ENCODE results near the gene DTWD2.

DTWD2 gene

GRCh38 chr5:118834710-118835109, 153.6 kb downstream of the DTWD2 start:
- H3K79me1 ChIP-seq (ENCODE audit: low read length), result no peaks in the 10 kb centered on the region
- no peak overlapping the region for H3K4ac ChIP-seq (ENCODE audit: low read depth, low read length)
- no peak overlapping the region for H2BK15ac ChIP-seq (replicated peaks; ENCODE audit: low read depth)
- no peak for DNase-seq
- no peak overlapping the region for H4K8ac ChIP-seq (ENCODE audit: low read depth, low read length)
- no peak overlapping the region for H3K9ac ChIP-seq (ENCODE audit: low read length)
- H3K18ac ChIP-seq (ENCODE audit: low read length), result no peak overlapping the region
- H3K27ac ChIP-seq (ENCODE audit: low read depth, low read length), result no peak overlapping the region
- no peak overlapping the region for H3K4me3 ChIP-seq (ENCODE audit: low read length)
- H3K56ac ChIP-seq (ENCODE audit: low read length), result no peak overlapping the region
- no peak overlapping the region for H4K5ac ChIP-seq (ENCODE audit: low read length)
- H3K79me2 ChIP-seq (ENCODE audit: control insufficient read depth, insufficient read depth, low read length), result no peaks in the 10 kb centered on the region
- H3K4me1 ChIP-seq (ENCODE audit: control insufficient read depth, low read depth, low read length), result no peaks in the 10 kb centered on the region
- no peak overlapping the region for H2AK5ac ChIP-seq (ENCODE audit: low read length)
- no peak overlapping the region for H2BK120ac ChIP-seq (ENCODE audit: low read depth, low read length)
- H3K36me3 ChIP-seq (ENCODE audit: control insufficient read depth, insufficient read depth, low read length), result no peaks in the 10 kb centered on the region
- no CpG with 5 or more reads among the region's 1 CpG for WGBS (ENCODE audit: extremely low coverage, insufficient coverage, low lambda C conversion rate)
- H2BK5ac ChIP-seq (ENCODE audit: low read length), result no peak overlapping the region
- H3K23ac ChIP-seq (ENCODE audit: low read length), result no peak overlapping the region
- H3K4me2 ChIP-seq (ENCODE audit: low read length), result no peak overlapping the region
- no peaks in the 10 kb centered on the region for H3K27me3 ChIP-seq (ENCODE audit: insufficient read depth, low read length, poor library complexity)

GRCh38 chr5:118832974-118833373, 155.4 kb downstream of the DTWD2 start:
- Histone ChIP-seq H3K79me1 (ENCODE audit: low read length) (no peaks in the 10 kb centered on the region), H2AK5ac (ENCODE audit: low read length) (no peak overlapping the region), H3K4me1 (ENCODE audit: control insufficient read depth, low read depth, low read length) (no peaks in the 10 kb centered on the region), H3K4me2 (ENCODE audit: low read length) (no peak overlapping the region), H3K4me3 (ENCODE audit: low read length) (no peak overlapping the region), H3K4ac (ENCODE audit: low read depth, low read length) (no peak overlapping the region), H4K8ac (ENCODE audit: low read depth, low read length) (no peak overlapping the region), H2BK15ac (replicated peaks; ENCODE audit: low read depth) (no peak overlapping the region), H3K18ac (ENCODE audit: low read length) (no peak overlapping the region), H3K79me2 (ENCODE audit: control insufficient read depth, insufficient read depth, low read length) (no peaks in the 10 kb centered on the region), H2BK120ac (ENCODE audit: low read depth, low read length) (no peak overlapping the region), H3K27me3 (ENCODE audit: insufficient read depth, low read length, poor library complexity) (no peaks in the 10 kb centered on the region), H3K56ac (ENCODE audit: low read length) (no peak overlapping the region), H3K27ac (ENCODE audit: low read depth, low read length) (no peak overlapping the region), H4K5ac (ENCODE audit: low read length) (no peak overlapping the region), H3K9ac (ENCODE audit: low read length) (no peak overlapping the region), H3K36me3 (ENCODE audit: control insufficient read depth, insufficient read depth, low read length) (no peaks in the 10 kb centered on the region), H2BK5ac (ENCODE audit: low read length) (no peak overlapping the region), H3K23ac (ENCODE audit: low read length) (no peak overlapping the region)
- DNase-seq, result no peak

- Histone ChIP-seq H3K18ac (ENCODE audit: low read length) (no peak overlapping the region), H2BK15ac (replicated peaks; ENCODE audit: low read depth) (no peak overlapping the region), H3K79me2 (ENCODE audit: control insufficient read depth, insufficient read depth, low read length) (no peaks in the 10 kb centered on the region), H3K23ac (ENCODE audit: low read length) (no peak overlapping the region), H3K27me3 (ENCODE audit: insufficient read depth, low read length, poor library complexity) (no peaks in the 10 kb centered on the region), H3K27ac (ENCODE audit: low read depth, low read length) (no peak overlapping the region), H3K56ac (ENCODE audit: low read length) (no peak overlapping the region), H3K4me2 (ENCODE audit: low read length) (no peak overlapping the region), H2BK5ac (ENCODE audit: low read length) (no peak overlapping the region), H4K5ac (ENCODE audit: low read length) (no peak overlapping the region), H3K9ac (ENCODE audit: low read length) (no peak overlapping the region), H2AK5ac (ENCODE audit: low read length) (no peak overlapping the region), H3K4me3 (ENCODE audit: low read length) (no peak overlapping the region), H3K4ac (ENCODE audit: low read depth, low read length) (no peak overlapping the region), H3K4me1 (ENCODE audit: control insufficient read depth, low read depth, low read length) (no peaks in the 10 kb centered on the region), H3K79me1 (ENCODE audit: low read length) (no peaks in the 10 kb centered on the region), H2BK120ac (ENCODE audit: low read depth, low read length) (no peak overlapping the region), H3K36me3 (ENCODE audit: control insufficient read depth, insufficient read depth, low read length) (no peaks in the 10 kb centered on the region), H4K8ac (ENCODE audit: low read depth, low read length) (no peak overlapping the region)
- DNase-seq, result no peak
- WGBS (ENCODE audit: extremely low coverage, insufficient coverage, low lambda C conversion rate), result no CpG with 5 or more reads among the region's 1 CpG
Observed at GRCh38 chr5:118825226-118825625, 163.1 kb downstream of the DTWD2 start.

- DNase-seq, result no peak
- Histone ChIP-seq H3K27me3 (ENCODE audit: insufficient read depth, low read length, poor library complexity) (no peaks in the 10 kb centered on the region), H4K8ac (ENCODE audit: low read depth, low read length) (no peak overlapping the region), H2BK120ac (ENCODE audit: low read depth, low read length) (no peak overlapping the region), H2BK5ac (ENCODE audit: low read length) (no peak overlapping the region), H3K27ac (ENCODE audit: low read depth, low read length) (no peak overlapping the region), H3K4me3 (ENCODE audit: low read length) (no peak overlapping the region), H3K56ac (ENCODE audit: low read length) (no peak overlapping the region), H4K5ac (ENCODE audit: low read length) (no peak overlapping the region), H3K4me1 (ENCODE audit: control insufficient read depth, low read depth, low read length) (no peaks in the 10 kb centered on the region), H3K79me1 (ENCODE audit: low read length) (no peaks in the 10 kb centered on the region), H2AK5ac (ENCODE audit: low read length) (no peak overlapping the region), H2BK15ac (replicated peaks; ENCODE audit: low read depth) (no peak overlapping the region), H3K9ac (ENCODE audit: low read length) (no peak overlapping the region), H3K23ac (ENCODE audit: low read length) (no peak overlapping the region), H3K4ac (ENCODE audit: low read depth, low read length) (no peak overlapping the region), H3K18ac (ENCODE audit: low read length) (no peak overlapping the region), H3K4me2 (ENCODE audit: low read length) (no peak overlapping the region), H3K36me3 (ENCODE audit: control insufficient read depth, insufficient read depth, low read length) (no peaks in the 10 kb centered on the region), H3K79me2 (ENCODE audit: control insufficient read depth, insufficient read depth, low read length) (no peaks in the 10 kb centered on the region)
- WGBS (ENCODE audit: extremely low coverage, insufficient coverage, low lambda C conversion rate), result no CpG with 5 or more reads among the region's 3 CpGs
Observed at GRCh38 chr5:118818604-118819003, 169.7 kb downstream of the DTWD2 start.

- Histone ChIP-seq H3K9ac (ENCODE audit: low read length) (no peak overlapping the region), H2AK5ac (ENCODE audit: low read length) (no peak overlapping the region), H4K5ac (ENCODE audit: low read length) (no peak overlapping the region), H3K4me3 (ENCODE audit: low read length) (no peak overlapping the region), H3K27ac (ENCODE audit: low read depth, low read length) (no peak overlapping the region), H3K18ac (ENCODE audit: low read length) (no peak overlapping the region), H3K79me1 (ENCODE audit: low read length) (no peaks in the 10 kb centered on the region), H3K4me1 (ENCODE audit: control insufficient read depth, low read depth, low read length) (no peaks in the 10 kb centered on the region), H3K56ac (ENCODE audit: low read length) (no peak overlapping the region), H3K79me2 (ENCODE audit: control insufficient read depth, insufficient read depth, low read length) (no peaks in the 10 kb centered on the region), H2BK120ac (ENCODE audit: low read depth, low read length) (no peak overlapping the region), H2BK5ac (ENCODE audit: low read length) (no peak overlapping the region), H3K4me2 (ENCODE audit: low read length) (no peak overlapping the region), H3K27me3 (ENCODE audit: insufficient read depth, low read length, poor library complexity) (no peaks in the 10 kb centered on the region), H4K8ac (ENCODE audit: low read depth, low read length) (no peak overlapping the region), H2BK15ac (replicated peaks; ENCODE audit: low read depth) (no peak overlapping the region), H3K4ac (ENCODE audit: low read depth, low read length) (no peak overlapping the region), H3K23ac (ENCODE audit: low read length) (no peak overlapping the region), H3K36me3 (ENCODE audit: control insufficient read depth, insufficient read depth, low read length) (no peaks in the 10 kb centered on the region)
- no peak for DNase-seq
- no CpG with 5 or more reads among the region's 2 CpGs for WGBS (ENCODE audit: extremely low coverage, insufficient coverage, low lambda C conversion rate)
Observed at GRCh38 chr5:118808441-118808840, 179.9 kb downstream of the DTWD2 start.

- H3K36me3 ChIP-seq (ENCODE audit: control insufficient read depth, insufficient read depth, low read length), result no peaks in the 10 kb centered on the region
- no peak overlapping the region for H2AK5ac ChIP-seq (ENCODE audit: low read length)
- no peak overlapping the region for H3K9ac ChIP-seq (ENCODE audit: low read length)
- no peaks in the 10 kb centered on the region for H3K27me3 ChIP-seq (ENCODE audit: insufficient read depth, low read length, poor library complexity)
- H4K5ac ChIP-seq (ENCODE audit: low read length), result no peak overlapping the region
- H4K8ac ChIP-seq (ENCODE audit: low read depth, low read length), result no peak overlapping the region
- H2BK15ac ChIP-seq (replicated peaks; ENCODE audit: low read depth), result no peak overlapping the region
- H3K27ac ChIP-seq (ENCODE audit: low read depth, low read length), result no peak overlapping the region
- no CpG with 5 or more reads among the region's 4 CpGs for WGBS (ENCODE audit: extremely low coverage, insufficient coverage, low lambda C conversion rate)
- H3K79me1 ChIP-seq (ENCODE audit: low read length), result no peaks in the 10 kb centered on the region
- H3K4ac ChIP-seq (ENCODE audit: low read depth, low read length), result no peak overlapping the region
- no peak overlapping the region for H3K23ac ChIP-seq (ENCODE audit: low read length)
- DNase-seq, result no peak
- H3K79me2 ChIP-seq (ENCODE audit: control insufficient read depth, insufficient read depth, low read length), result no peaks in the 10 kb centered on the region
- H2BK120ac ChIP-seq (ENCODE audit: low read depth, low read length), result no peak overlapping the region
- no peak overlapping the region for H3K56ac ChIP-seq (ENCODE audit: low read length)
- no peak overlapping the region for H3K18ac ChIP-seq (ENCODE audit: low read length)
- no peak overlapping the region for H3K4me3 ChIP-seq (ENCODE audit: low read length)
- no peak overlapping the region for H2BK5ac ChIP-seq (ENCODE audit: low read length)
- no peak overlapping the region for H3K4me2 ChIP-seq (ENCODE audit: low read length)
- no peaks in the 10 kb centered on the region for H3K4me1 ChIP-seq (ENCODE audit: control insufficient read depth, low read depth, low read length)
Observed at GRCh38 chr5:118806571-118806970, 181.8 kb downstream of the DTWD2 start.

Measured in mesendoderm (in vitro differentiated cells).